Fibroblast of lung (primary cell): Measurements from ENCODE around the gene PNPLA7.

Experiments
- CTCF ChIP-seq, 2 donors: IDR thresholded peaks in 1 of 2; conservative IDR thresholded peaks in 1 of 2; 1 replicate in 1 of 2; 2 replicates in 1 of 2; pipeline ENCODE4 v1.5.1; 2011 to 2012; ENCODE audit warnings: low read length in 2 of 2, control low read depth in 1 of 2, inconsistent platforms in 1 of 2, low read depth in 1 of 2, mild to moderate bottlenecking in 1 of 2
- EZH2 ChIP-seq: IDR thresholded peaks from 2 replicates; pipeline ENCODE4 v1.5.1; 2012; ENCODE audit warnings: low read length, control low read depth, mild to moderate bottlenecking; ENCODE audit errors: missing control alignments

GRCh38 chr9:137491735-137492432 lies 58.3 kb downstream of the PNPLA7 start:
- no peak for TF ChIP-seq CTCF (conservative IDR thresholded peaks at IDR 0.05 in 1 of 2, IDR thresholded peaks at IDR 0.05 in 1 of 2; ENCODE audit: low read depth in 1 of 2, low read length in 2 of 2)
- no peak for TF ChIP-seq EZH2
